GDM1 (cell line): Measurements from ENCODE around the gene CLIP1.
"Not testable (repeated sequence)": the region's sequence is repeated elsewhere in the genome, so short reads cannot be mapped to it uniquely, and the experiment has no call there.

Experiments
- DNase-seq: peaks from one replicate; lab custom pipeline; 2025; lab: John Stamatoyannopoulos, UW

Gene CLIP1

GRCh38 chr12:122421821-122422729 is at the start of gene CLIP1:
Gene CLIP1 (minus strand): TSS chr12:122422669. CDS start chr12:122380452, 42,217 bp downstream.
- peak; percentile 46 for DNase-seq

GRCh38 chr12:122471324-122472226 is 49.1 kb upstream of the CLIP1 start:
- DNase-seq, result peak; percentile 18

GRCh38 chr12:122470576-122470975 is 48.1 kb upstream of the CLIP1 start:
- not testable (repeated sequence) for DNase-seq

DNA sequence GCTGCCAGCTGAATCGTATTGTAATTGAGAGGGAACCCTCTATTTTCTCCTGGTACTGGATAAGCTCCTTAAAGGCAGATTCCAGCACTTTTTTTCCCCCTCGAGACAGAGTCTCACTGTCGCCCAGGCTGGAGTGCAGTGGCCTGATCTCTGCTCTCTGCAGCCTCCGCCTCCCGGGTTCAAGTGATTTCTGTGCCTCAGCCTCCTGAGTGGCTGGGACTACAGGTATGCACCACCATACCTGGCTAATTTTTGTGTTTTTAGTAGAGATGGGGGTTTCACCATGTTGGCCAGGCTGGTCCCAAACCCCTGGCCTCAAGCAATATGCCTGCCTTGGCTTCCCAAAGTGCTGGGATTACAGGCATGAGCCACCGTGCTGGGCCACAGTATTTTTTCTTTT is 47.4 kb upstream of the CLIP1 start:
- DNase-seq, result not testable (repeated sequence)

DNA sequence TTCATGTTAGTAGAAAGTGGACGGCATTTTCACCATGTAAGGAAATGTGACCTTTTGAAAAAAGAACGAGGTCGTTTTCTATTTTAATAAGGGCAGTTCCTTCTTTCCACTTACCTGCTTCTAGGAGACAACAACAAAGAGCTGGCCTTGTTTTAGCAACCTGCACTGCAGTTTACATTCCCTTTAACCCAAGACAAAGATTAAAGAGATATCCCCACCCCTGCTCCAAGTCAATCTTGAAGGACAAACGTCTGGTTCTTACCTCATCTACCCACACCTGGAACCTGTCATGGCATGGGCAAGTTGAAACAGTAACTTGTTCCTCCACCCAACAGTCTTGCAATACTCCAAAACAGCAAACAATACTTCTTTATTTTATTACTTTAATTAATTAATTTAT is 45.5 kb upstream of the CLIP1 start:
- DNase-seq, result no peak

DNA sequence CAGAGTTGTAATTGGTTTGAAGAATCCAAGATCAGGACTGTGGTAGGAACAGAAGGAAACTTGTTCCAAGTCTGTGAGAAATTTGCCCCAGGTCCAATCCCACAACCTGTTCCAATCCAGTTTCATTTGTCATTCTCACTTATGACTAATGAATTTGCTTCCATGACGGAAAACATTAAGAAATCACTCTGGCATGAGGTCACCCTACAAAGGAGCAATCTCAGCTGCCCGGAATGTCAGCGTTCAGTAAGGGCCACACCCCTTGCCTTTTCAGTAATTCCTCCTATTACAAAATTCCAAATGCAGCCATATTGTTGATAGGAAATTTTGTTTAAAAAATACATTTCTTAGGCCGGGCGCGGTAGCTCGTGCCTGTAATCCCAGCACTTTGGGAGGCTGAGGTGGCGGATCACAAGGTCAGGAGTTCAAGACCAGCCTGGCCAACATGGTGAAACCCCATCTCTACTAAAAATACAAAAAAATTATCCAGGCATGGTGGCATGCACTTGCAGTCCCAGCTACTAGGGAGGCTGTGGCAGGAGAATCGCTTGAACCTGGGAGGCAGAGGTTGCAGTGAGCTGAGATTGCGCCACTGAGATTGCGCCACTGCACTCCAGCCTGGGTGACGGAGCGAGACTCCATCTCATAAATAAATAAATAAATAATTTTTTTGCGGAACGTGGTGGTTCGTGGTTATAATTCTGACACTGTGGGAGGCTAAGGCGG is 42.0 kb upstream of the CLIP1 start:
- not testable (repeated sequence) for DNase-seq

DNA sequence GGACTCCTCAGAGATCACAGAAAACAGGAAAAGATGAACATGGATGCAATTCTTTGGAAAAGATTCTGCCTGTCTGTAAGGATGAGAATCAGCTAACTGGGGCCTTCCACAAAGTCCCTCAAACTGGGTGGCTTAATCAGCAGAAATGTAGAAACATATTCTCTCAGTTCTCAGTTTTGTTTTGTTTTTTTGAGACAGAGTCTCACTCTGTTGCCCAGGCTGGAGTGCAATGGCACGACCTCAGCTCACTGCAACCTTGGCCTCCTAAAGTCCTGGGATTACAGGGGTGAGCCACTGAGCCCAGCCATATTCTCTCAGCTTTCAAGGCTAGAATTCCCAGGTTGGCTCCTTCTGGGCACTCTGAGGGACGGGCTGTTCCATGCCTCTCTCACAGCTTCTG is 38.2 kb upstream of the CLIP1 start:
- DNase-seq, result no peak

GRCh38 chr12:122460061-122460460 is 37.6 kb upstream of the CLIP1 start:
- DNase-seq, result no peak

- no peak for DNase-seq
Observed at GRCh38 chr12:122459211-122459610, 36.7 kb upstream of the CLIP1 start.

GRCh38 chr12:122458105-122459035 is 35.9 kb upstream of the CLIP1 start:
- DNase-seq, result no peak

DNA sequence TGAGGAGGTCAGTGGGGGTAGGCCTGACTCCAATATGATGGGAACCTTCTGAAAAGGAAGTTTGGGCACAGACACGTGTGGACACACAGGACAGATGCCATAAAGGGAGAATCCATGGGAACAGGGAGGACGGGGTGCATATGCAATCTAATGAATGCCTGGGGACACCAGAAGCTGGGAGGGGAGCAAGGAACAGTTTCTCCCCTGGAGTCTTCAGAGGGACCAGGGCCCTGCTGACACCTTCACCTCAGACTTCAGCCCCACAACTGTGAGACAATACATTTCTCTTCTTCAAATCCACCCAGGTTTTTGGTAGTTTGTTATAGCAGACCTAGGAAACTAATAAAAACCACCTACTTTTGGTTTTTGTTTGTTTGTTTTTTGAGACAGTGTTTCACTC is 35.2 kb upstream of the CLIP1 start:
- no peak for DNase-seq

- no peak for DNase-seq
Observed at GRCh38 chr12:122454739-122455138, 32.3 kb upstream of the CLIP1 start.

DNA sequence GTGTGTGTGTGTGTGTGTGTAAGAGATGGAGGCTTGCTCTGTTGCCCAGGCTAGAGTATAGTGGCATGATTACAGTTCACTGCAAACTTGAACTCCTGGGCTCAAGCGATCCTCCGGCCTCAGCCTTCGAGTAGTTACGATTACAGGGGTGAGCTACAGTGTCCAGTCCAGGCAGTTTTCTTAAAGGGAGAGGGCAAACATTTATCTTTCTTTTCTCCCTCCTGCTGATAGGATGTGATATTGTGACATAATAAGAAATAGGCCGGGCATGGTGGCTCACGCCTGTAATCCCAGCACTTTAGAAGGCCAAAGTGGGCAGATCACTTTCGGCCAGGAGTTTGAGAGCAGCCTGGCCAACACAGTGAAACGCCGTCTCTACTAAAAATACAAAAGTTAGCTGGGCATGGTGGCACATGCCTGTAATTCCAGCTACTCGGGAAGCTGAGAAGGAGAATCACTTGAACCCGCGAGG is 31.8 kb upstream of the CLIP1 start:
- no peak for DNase-seq

- DNase-seq, result no peak
Observed at GRCh38 chr12:122452701-122453285, 30.3 kb upstream of the CLIP1 start.

GRCh38 chr12:122449317-122449716 is 26.8 kb upstream of the CLIP1 start:
- DNase-seq, result no peak

GRCh38 chr12:122447825-122448224 is 25.4 kb upstream of the CLIP1 start:
- not testable (repeated sequence) for DNase-seq

DNA sequence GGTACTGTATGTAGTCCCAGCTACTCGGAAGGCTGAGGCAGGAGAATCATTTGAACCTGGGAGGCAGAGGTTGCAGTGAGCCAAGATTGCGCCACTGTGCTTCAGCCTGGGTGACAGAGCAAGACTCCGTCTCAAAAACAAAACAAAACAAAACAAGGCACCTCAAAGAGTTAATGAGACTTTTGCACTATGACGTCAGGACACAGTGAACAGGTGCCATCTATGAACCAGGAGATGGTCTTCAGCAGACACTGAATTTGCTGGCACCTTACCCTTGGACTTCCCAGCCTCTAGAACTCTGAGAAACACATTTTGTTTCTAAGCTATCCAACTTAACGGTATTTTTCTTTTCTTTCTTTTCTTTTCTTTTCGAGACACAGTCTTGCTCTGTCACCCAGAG is 23.9 kb upstream of the CLIP1 start:
- not testable (repeated sequence) for DNase-seq

- not testable (repeated sequence) for DNase-seq
Observed at GRCh38 chr12:122444071-122444470, 21.6 kb upstream of the CLIP1 start.

- DNase-seq, result not testable (repeated sequence)
Observed at GRCh38 chr12:122438822-122439221, 16.4 kb upstream of the CLIP1 start.

DNA sequence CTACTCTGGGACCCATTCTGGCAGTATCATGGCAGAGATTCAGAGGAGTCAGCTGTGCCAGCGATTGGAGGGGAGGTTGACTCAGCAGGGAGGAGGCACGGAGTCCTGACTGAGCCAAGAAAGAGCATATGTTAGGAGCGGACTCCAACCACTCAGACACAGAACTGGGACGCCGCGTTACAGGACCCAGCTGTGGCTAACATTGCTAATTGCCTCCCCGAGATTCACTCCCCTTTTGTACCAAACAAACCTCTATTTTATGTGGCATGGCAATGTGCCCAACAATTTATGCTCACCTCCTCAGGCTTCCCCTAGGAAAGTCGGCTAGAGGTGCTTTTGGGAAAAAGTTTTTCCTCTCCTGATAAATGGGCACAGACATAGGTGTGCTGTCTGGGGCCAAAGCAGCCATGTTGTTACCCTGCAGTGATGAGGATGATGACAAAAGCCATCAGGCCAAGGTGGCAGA is 15.2 kb upstream of the CLIP1 start:
- DNase-seq, result no peak
